ENCODE measurements around the gene CBARP.

Gene CBARP

GRCh38 chr19:1275976-1276627 is 38.3 kb upstream of the CBARP start:
- TF ChIP-seq, protein P1, sequence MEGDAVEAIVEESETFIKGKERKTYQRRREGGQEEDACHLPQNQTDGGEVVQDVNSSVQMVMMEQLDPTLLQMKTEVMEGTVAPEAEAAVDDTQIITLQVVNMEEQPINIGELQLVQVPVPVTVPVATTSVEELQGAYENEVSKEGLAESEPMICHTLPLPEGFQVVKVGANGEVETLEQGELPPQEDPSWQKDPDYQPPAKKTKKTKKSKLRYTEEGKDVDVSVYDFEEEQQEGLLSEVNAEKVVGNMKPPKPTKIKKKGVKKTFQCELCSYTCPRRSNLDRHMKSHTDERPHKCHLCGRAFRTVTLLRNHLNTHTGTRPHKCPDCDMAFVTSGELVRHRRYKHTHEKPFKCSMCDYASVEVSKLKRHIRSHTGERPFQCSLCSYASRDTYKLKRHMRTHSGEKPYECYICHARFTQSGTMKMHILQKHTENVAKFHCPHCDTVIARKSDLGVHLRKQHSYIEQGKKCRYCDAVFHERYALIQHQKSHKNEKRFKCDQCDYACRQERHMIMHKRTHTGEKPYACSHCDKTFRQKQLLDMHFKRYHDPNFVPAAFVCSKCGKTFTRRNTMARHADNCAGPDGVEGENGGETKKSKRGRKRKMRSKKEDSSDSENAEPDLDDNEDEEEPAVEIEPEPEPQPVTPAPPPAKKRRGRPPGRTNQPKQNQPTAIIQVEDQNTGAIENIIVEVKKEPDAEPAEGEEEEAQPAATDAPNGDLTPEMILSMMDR (IDR thresholded peaks at IDR 0.05; ENCODE audit: insufficient read depth, low read length, missing control alignments), result no peak
- CTCF ChIA-PET, result interaction anchor here (1.0 to 1.8 kb wide), 2 partner anchors 11 to 32 kb away, joined by 3 to 11 read pairs; no protein-coding TSS in a partner anchor
- no peak for DNase-seq (ENCODE audit: low read depth, low spot score)
- H3K4me3 ChIP-seq (ENCODE audit: low read depth, low read length), result peak overlapping the region; percentile 70
- POLR2A ChIA-PET, result no interaction called here

DNA sequence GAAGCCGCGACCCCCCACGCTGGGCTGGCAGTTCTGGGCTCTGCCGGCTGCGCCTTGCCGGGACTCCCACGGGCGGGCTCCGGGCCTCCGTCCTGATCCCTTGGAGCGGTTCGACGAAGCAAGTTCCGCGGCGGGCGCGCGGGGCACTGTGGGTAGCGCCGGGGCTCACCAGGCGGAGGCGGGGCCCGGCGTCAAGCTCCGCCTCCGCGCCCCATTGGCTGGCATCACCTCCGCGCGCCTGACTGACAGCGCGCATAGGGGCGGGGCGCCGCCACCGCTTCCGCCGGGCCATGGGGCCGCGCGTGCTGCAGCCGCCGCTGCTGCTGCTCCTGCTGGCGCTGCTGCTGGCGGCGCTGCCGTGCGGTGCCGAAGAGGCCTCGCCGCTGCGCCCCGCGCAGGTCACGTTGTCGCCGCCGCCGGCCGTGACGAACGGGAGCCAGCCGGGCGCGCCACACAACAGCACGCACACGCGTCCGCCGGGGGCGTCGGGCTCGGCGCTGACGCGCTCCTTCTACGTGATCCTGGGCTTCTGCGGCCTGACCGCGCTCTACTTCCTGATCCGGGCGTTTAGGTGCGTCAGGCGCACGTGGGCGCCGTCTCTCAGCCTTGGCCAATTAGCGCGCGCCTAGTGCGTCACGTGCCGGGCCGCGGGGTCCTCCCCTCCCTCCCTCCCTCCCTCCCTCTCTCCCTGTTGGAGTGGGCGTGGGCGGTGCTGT is 37.6 kb upstream of the CBARP start, which contains the start of gene FAM174C:
FAM174C (plus strand) TSS at position 271 of the 716 bp plus-strand sequence; CDS start at position 291, 20 bp downstream.
- TF ChIP-seq, protein P1 (IDR thresholded peaks at IDR 0.05; ENCODE audit: insufficient read depth, low read length, missing control alignments), result no peak
- peak within 1 kb of the TSS; percentile 70 for H3K4me3 ChIP-seq (ENCODE audit: low read depth, low read length)
- DNase-seq (ENCODE audit: low read depth, low spot score), result peak; percentile 80
- ChIA-PET POLR2A (interaction anchor here (0.6 to 2.5 kb wide), 9 partner anchors 9 to 193 kb away, joined by 3 to 10 read pairs (median 4); partner anchors contain the start of gene DAZAP1), CTCF (interaction anchor here (1.0 to 1.8 kb wide), 3 partner anchors 9 to 31 kb away, joined by 3 to 11 read pairs (median 4); no protein-coding TSS in a partner anchor)

- peak overlapping the region; percentile 53 for H3K4me3 ChIP-seq (ENCODE audit: low read depth, low read length)
- no peak for DNase-seq (ENCODE audit: low read depth, low spot score)
- ChIA-PET POLR2A (interaction anchor here (0.6 to 2.5 kb wide), 9 partner anchors 9 to 193 kb away, joined by 3 to 12 read pairs (median 5); a partner anchor contains a TSS), CTCF (interaction anchor here (0.9 to 4.3 kb wide), 4 partner anchors 8 to 34 kb away, joined by 3 to 46 read pairs (median 8); no protein-coding TSS in a partner anchor)
- TF ChIP-seq, protein P1 (IDR thresholded peaks at IDR 0.05; ENCODE audit: insufficient read depth, low read length, missing control alignments), result no peak
Observed at GRCh38 chr19:1274852-1275259, 37.1 kb upstream of the CBARP start.

DNA sequence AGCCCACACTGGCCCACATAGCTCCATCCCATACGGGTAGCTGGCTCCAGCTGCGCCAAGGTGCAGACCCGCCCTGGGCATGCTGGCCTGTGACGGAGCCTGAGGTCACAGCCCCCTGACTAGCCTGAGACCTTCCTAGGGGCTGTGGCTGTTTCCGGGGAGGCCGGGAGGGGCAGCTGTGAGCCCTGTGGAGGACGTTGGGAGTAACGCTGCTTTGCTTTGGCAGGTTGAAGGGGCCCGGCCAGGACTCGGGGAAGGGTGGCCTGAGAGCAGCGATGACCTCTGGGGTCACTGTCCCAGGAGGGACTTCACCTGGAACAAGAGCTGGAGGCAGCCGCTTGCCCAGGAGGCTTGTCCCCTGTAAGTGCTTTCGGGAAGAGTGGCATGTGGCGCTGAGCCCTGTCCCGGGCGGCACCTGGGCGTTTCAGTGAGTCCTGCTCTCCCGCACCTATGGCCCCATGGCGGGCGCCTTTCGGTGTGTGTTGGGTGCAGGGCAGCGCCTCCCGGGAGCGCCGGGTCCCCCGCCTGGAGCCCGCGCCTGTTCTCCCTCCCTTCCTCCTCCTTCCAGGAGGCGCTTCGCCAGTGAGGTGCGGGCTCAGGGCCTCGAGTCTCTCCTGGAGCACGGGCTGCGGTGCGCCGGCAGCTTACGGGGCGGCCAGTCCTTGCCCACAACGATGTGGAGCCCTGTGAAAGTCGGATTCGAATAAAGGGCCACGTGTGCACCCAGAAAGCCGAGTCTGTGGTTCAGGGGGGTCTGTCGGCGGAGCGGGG is 36.5 kb upstream of the CBARP start:
- TF ChIP-seq, protein P1 (IDR thresholded peaks at IDR 0.05; ENCODE audit: insufficient read depth, low read length, missing control alignments), result no peak
- ChIA-PET CTCF (interaction anchor here (0.9 to 4.3 kb wide), 3 partner anchors 30 to 163 kb away, joined by 3 to 46 read pairs (median 10); no protein-coding TSS in a partner anchor), POLR2A (interaction anchor here (1.4 to 2.5 kb wide), 3 partner anchors 8 to 30 kb away, joined by 9 to 12 read pairs (median 10); no protein-coding TSS in a partner anchor)
- no peak for DNase-seq (ENCODE audit: low read depth, low spot score)
- H3K4me3 ChIP-seq (ENCODE audit: low read depth, low read length), result peak overlapping the region; percentile 53

DNA sequence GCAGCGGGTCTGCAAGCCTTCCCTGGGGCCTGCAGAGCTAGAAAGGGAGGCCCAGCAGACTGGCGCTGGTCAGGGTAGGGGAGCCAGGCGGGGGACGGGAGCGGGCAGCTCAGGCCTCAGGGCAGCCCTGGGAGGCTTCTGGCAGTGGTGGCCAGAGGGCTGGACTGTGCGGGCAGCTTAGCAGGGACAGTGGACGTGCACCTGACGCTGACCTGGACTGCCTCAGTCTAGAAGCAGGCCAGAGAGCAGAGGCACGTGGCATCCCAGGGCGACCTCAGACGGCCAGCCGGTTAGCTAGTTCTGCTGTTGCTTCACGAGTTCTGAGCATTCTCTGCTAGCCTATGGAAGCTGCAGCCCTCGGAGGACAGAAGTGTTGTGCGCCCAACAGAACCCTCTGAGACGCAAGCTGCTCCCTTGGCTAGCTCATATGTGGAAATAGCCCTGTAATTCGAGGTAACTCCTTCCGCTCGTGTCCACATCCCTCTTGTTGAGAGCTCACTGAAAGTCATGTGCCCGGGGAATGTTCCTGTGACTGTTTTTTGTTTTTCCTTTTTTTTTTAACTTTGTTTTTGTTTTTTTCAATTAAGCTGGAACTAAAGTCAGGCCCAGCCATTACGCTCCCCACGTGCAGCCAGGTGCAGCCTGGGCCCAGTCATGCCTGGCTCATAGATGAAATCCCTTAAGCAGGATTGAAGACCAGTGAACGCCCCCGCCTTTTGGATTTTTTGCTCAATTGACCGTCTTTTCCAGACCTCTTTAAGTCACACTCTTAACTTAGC is 35.6 kb upstream of the CBARP start:
- ChIA-PET POLR2A (interaction anchor here (0.8 to 2.5 kb wide), 5 partner anchors 7 to 29 kb away, joined by 3 to 12 read pairs (median 9); no protein-coding TSS in a partner anchor), CTCF (interaction anchor here (0.6 to 4.3 kb wide), 5 partner anchors 29 to 198 kb away, joined by 3 to 46 read pairs (median 9); partner anchors contain the start of gene ATP5F1D)
- TF ChIP-seq, protein P1 (IDR thresholded peaks at IDR 0.05; ENCODE audit: insufficient read depth, low read length, missing control alignments), result no peak
- no peak for DNase-seq (ENCODE audit: low read depth, low spot score)
- no peak overlapping the region for H3K4me3 ChIP-seq (ENCODE audit: low read depth, low read length)

Data from AG04449 (cell line).